GM19452 (cell line): ENCODE measurements around the gene TRIM47.
"Not testable (repeated sequence)": the region's sequence is repeated elsewhere in the genome, so short reads cannot be mapped to it uniquely, and the experiment has no call there.

Source experiments
- ATAC-seq: cut with Tn5 transposase; IDR thresholded peaks from one replicate; pipeline ENCODE4 v1.9.1; 2021; ENCODE audit not compliant: unreplicated experiment

The TRIM47 gene

DNA sequence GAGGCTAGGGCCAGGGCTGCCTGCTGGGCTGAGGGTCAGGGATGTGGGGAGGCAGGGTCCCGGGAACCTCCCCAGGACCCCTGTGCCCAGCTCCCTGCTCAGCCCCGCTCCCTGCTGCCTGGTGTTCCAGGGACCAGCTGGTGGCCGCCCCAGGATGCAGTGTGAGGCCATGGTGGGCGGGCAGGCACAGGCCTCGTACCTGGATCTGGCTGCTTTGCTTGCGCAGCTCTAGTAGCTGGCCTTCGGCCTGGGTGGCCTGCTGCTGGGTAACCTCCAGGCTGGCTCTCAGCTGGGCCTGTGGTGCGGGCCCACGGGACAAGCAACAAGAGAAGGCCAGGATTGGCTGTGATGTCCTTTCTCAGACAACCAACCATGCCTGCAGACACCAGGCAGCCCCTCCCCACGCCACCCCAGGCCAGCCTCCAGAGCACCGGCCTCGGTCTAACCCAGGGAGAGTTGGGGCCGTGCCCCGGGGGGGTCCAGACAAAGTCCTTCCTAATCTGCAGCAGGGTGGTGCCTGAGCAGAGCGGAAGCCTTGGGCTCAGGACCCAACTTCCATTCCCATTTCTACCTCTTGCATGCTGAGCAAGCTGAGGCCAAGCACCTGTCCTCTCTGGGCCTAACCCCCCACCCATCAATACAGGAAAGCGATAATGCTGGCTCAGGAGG is 14.3 kb upstream of the TRIM47 start:
- no peak for ATAC-seq

DNA sequence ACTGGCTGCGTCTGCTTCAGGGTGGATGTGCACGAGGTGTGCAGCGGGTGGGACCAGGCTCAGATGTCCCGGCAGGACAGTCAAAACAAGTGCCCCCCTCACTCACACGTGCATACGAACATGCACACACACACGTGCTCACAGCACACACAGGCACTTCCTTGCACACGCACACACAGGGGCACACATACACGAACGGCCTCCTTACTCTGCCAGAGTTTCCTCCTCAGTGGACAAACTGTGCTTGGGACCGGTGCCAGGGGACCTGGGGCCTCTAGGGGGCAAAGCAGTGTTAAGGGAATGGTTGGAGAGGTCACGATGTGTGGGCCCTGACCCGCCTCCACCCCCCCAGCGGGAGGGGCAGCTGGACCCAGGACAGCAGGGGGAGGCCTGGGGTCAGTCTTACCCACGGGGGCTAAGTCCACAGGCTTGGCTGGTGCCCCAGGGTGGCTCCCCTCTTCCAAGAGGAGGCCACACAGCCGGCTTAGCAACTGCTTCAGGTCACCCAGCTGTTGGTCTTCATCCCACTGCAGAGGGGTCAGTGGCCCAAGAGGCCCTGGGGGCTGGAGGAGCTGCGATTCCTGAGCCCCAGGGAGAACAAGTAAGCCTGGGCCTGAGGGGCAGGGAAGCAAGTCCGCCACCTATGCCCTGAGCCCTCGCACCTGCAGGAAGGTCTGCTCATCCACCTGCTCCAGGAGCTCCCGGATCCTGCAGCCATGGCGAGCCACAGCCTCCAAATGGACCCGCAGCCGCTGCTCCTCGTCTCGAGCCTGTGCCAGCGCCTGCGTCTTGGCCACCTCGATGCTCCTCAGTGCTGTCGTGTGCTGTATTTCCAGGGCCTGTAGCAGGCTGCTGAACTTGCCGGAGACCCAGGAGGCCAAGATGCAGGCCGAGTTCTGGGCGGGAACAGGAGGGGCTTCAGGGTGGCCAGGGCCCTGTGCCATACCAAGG is 13.5 kb upstream of the TRIM47 start:
- ATAC-seq = no peak

DNA sequence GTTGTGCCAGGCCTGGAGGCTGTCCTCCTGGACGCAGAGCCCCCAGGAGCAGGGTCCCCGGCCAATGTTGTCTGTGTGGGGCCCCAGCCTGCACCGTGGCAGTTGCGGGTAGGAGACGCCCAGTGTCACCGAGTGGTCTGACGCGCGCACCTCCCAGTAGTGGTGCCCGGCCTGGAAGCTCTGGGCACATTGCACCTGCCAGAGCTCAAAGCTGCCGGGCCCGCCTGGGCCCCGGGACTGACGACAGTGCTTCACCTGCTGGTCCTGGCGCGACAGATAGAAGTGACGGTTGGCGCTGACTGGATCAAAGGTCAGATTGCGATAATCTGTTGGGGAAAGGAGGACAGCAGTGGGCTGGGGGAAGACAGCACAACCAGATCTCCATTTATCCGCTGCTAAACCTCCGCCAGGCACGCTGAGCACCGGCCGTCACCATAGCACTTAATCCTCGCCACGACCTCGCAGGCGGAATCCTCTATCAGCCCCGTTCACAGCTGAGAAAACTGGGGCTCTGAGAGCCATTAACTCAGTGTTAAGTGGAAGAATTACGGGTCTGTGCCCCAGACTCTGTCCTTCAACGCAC is 12.7 kb upstream of the TRIM47 start:
- ATAC-seq = no peak

DNA sequence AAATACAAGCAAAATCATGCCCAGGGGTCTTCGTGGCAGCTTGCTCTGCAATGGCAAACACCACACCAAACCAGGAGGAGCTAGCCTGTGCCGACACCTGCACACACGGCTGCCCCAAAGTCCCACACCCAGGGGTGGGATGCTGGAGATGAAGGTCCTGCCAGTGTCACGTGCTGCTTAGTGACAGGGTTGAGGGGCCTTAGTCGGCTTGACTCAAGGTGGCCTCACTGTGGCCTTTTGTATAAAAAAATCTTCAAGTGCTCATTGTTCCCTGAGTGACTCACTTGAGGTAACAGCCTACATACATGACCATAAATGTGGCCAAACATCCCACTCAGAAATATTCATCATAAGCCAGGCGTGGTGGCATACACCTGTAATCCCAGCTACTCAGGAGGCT is 11.1 kb upstream of the TRIM47 start:
- ATAC-seq = no peak

DNA sequence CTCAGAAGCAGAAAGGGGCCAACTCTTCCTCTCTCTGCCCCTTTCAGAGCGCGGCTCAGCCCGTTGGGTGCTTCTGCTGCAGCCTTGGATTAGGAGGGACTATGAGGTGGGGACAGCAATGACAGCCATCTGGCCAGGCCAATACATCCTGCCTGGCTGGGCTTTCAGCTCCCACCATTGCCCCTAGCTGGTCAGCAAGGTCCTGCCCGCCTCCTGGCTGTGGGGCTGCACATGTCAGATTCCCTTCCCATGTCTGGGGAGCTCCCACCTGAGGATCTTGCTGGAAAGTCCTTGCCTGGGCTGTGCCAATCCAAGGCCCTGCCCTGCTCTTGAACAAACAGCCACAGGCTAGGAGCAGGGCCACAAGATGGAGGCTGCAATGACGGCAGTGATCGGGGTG is 10.1 kb upstream of the TRIM47 start:
- ATAC-seq = no peak

DNA sequence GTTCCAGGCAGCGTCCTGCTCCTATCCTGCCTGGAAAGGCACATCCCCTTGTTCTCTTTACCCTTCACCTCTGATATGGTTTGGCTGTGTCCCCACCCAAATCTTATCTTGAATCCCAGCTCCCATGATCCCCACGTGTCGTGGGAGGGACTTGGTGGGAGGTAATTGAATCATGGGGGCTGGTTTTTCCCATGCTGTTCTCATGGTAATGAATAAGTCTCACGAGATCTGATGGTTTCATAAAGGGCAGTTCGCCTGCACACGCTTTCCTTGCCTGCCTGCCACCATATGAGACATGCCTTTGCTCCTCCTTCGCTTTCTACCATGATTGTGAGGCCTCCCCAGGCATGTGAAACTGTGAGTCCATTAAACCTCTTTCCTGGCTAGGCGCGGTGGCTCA is 7.5 kb upstream of the TRIM47 start:
- not testable (repeated sequence) for ATAC-seq

DNA sequence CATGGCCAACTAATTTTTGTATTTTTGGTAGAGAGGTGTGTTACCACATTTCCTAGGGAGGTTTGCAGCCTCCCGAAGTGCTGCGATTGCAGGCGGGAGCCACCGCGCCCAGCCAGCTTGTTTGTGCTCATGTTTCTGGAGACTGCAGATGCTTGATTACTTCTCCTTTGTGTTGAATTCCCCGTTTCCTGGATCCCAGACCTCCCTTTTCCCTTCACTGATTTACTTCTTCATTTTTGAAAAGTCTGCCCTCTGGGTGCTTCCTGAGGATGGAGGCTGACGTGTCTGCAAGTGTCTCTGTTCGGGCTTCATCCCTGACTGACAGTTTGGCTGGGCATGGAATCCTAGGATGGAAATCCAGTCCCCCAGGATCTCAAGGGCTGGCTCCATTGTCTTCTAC is 7.0 kb upstream of the TRIM47 start:
- no peak for ATAC-seq

DNA sequence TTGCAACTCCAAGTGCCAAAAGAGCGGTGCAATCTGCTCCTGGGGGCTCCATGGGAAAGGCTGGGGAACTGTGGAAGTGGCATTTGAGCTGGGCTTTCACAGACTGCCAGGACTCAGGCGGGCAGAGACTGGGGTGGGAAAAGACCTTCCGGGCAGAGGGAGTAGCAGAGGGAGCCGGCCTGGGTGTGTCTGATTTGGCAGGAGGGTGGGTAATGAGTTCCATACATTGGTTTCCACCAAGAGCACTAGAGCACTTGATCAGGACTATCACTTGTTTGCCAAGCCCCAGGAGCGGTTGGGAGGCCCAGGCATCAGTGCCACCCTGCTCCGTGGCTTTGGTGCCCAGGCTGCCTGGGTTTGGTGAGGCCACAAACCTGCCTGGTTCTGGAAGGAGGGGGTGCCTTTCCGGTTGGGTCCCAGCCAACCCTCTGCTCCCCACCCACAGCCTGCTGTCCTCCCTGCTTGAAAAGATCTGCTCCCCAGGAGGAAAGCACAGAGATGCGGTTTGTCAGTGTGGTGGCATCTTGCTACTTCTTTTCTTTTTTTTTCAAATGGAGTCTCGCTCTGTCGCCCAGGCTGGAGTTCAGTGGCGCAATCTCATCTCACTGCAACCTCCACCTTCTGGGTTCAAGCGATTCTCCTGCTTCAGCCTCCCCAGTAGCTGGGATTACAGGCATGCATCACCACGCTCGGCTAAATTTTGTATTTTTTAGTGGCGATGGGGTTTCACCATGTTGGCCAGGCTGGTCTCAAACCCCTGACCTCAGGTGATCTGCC is 3.5 kb upstream of the TRIM47 start:
- no peak for ATAC-seq

DNA sequence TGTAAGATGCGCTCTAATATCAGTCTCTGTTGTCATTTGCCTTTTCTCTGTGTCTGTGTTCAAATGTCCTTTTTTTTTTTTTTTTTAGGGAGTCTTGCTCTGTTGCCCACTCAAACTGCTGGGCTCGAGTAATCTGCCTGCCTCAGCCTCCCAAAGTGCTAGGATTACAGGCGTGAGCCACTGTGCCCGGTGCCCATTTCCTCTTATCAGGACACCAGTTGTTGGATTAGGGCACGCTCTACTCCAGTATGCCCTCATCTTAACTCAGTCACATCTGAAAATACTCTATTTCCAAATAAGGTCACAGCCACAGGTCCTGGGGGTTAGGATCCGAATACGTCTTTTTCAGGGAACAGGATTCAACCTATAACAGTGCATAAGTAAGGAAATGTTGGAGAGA is 1.9 kb upstream of the TRIM47 start:
- no peak for ATAC-seq

DNA sequence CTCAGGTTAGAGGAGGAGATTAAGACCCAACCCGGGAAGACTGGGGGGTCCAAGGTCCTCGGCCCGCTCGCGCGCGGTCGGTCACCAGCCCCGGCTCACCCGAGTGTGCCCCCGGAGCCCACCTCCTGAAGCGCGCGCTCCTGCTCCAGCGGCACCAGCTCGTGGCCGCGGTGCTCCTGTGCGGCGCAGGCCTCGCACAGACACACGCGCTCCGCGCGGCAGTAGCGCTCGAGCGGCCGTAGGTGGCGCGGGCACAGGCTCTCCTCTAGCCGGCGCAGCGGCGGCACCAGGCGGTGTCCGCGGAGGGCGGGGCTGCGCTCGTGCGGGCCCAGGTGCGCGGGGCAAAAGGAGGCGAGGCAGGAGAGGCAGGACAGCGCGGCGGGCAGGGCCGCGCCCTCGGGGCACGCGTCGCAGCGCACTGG is 618 bp downstream of the TRIM47 start:
- no peak for ATAC-seq

DNA sequence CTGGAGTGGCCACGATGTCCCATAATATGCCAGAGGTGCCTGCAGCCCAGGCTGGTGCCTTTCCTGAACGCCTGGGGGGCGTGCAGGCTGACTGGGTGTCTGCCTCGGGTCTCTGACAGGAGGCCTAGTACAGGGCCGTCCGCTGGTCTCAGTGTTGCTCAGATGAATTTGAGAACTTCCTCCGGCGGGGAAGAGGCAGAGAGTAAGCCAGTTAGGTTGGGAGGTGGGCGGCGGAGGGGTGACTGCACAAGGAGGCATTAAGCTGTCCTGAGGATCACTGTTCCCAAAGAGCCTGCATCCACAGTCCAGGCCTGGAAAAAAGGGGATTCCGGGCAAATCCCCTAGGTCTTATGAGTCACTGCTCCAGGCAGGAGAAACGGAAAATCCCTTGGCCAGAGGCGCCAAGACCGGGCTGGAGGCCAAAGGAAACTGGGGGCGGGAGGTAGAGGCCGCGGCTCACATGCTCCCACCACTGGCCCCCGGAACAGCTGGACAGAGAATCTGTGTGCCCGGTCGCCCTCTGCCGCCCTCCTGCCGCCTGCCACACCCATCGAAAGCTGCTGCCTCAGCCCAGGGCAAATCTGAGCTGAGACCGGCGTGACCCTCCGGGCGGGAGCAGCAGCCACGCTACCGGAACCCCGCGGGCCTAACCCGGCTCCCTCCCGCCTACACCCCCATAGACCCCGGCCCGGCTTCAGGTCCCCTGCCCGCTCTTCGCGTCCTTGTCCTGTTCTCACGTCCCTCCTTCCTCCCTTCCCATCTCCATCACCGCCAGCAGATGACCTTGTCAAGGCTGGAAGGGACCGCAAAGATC is 1.2 kb downstream of the TRIM47 start:
- no peak for ATAC-seq

DNA sequence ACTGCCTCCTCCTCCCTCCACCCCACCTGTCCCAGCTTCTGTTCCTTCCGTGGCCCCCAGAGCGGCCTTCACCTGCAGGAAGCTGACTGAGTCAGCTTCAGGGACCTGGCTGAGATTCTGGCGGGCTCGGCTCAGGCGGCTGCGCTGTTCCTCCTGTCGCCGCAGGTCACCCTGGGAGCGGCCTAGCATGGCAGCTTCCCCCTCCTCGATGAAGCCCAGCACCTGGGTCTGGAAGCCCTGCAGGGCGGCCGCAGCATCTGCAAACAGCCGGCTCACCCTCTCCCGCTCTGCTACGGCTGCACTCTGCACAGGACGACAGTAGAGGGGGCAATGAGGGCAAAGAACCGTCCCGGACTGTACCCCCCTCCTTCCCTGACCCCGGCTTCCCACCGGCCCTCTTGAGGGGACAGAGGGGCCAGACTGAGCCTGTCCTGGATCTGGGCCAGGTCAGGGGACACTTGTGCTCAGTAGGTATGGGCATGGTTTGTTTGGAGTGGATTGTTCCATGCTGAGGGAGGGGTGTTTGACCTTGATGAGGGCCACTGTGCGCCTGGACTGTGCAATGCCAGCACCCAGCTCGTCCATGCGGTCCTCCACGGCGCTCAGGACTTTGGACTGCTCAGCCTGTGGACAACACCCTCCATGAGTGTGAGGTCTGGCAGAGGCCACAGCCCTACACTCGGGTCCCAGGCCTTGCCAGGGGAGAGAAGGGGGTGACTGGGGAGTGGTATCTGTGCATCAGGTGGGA is 2.0 kb downstream of the TRIM47 start:
- no peak for ATAC-seq

DNA sequence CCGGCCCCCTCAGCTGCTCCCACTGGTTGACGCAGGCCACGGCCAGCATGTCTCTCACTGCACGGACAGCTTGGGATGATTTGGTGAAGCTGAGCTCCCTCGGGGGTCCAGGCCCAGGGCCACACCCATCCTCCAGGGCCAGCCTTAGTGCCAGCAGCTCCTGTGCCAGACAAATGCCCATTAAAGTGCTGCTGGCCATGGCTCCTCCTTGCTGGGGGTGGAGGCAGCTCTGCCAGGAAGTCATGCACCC is 2.5 kb downstream of the TRIM47 start:
- no peak for ATAC-seq

DNA sequence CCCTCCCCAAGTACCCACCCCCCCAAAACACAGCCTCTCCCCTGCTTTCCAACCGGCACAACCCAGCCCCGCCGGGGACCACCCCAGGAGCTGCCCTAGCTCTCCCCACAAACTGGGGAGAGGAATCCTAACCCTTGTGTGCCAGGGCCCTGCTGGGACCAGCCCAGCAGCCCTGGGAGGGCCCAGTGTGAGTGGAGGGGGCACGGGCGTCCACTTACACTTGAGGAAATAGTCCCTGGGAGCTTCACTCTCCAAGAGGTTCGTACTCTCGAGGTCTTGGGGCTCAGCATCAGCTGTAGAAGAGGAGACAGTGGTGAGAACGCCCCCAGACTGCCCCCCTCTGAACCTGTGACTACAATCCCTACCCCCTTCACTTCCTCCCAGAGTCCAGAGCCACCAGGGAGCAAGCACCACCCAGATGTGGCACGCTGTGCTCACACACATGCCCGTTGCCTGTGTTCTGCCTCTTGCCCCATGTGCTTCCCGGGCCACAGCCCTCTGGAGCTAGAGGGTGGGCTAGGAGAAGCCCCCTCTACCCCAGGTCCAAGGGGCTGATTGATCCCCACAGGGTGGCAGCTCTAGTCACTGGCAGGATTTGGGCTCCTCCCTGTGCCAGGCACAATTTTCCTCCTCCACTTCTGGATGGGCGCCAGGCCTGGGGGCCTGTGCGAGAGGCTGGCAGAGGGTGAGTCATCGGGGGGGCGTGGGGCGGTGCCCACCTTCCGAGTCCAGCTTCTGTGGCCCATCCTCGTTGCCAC is 3.0 kb downstream of the TRIM47 start:
- no peak for ATAC-seq

DNA sequence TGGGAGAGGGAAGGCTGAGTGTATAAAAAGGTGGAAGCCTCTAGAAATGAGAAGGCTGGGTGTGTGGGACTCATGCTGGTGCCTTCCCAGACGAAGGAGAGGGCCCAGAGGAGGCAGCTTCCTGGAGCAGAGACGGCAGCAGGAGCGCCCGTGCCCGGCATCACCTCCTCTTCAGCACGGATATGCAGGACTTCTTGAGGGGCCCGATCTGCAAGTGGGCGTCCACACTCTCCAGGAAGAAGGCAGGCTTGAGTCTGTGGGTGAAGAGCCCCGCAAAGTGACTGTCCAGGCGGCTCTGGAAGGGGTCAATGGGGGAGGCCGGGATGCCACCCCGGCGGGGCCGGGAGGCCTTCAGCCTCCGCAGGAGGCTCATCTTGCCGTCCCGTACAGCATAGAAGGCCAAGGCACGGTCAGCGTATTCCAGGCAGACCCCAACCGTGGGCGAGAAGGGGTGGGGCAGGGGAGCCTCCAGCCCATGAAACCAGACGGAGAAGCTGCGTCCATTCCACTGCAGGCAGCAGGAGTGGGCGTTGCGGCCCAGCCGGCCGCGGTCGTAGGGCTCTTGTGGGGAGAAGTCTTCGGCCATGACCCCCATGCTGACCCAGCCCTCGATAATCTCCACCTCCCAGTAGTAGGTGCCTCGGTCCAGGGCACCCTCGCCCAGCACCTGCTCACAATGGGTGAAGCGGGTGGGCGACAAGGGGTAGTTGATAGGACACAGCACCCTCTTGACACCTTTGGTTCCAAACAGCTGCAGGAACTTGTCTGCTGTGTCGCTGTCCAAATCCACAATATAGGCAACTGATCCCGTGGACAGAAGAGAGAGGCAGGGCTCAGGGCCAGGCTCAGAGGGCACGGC is 3.8 kb downstream of the TRIM47 start:
- ATAC-seq = no peak

DNA sequence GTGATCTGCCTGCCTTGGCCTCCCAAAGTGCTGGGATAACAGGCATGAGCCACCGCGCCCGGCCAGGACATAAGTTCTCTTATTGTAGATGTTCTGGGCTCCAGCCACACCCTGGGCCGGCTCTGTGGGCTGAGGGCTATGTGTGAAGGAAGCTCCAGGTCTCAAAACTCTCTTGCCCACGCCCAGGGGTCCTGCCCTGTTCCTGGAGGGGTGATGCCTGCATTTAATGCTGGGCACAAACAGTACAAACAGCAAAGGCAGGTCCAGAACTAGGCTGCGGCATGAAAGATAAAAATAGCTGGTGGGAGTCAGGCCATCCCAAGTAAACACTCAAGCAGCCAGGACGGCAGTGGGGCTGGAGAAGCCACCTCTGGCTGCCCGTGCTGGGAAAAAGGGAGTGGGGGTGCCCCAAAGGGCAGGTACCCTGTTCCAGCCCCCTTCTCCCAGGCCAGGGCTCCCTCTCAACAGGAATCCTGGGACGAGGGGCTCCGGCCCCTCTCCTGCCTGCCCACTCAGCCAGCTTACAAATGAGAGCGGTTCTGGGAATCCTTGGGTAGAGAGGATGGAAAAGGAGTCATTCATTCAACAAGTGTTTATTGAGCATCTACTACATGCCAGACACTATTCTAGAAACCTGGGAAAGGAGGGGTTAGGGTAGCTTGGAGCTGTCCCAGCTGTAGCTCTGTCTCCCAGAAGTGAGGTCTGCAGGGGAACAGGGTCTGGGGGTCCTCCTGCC is 4.6 kb downstream of the TRIM47 start:
- no peak for ATAC-seq

DNA sequence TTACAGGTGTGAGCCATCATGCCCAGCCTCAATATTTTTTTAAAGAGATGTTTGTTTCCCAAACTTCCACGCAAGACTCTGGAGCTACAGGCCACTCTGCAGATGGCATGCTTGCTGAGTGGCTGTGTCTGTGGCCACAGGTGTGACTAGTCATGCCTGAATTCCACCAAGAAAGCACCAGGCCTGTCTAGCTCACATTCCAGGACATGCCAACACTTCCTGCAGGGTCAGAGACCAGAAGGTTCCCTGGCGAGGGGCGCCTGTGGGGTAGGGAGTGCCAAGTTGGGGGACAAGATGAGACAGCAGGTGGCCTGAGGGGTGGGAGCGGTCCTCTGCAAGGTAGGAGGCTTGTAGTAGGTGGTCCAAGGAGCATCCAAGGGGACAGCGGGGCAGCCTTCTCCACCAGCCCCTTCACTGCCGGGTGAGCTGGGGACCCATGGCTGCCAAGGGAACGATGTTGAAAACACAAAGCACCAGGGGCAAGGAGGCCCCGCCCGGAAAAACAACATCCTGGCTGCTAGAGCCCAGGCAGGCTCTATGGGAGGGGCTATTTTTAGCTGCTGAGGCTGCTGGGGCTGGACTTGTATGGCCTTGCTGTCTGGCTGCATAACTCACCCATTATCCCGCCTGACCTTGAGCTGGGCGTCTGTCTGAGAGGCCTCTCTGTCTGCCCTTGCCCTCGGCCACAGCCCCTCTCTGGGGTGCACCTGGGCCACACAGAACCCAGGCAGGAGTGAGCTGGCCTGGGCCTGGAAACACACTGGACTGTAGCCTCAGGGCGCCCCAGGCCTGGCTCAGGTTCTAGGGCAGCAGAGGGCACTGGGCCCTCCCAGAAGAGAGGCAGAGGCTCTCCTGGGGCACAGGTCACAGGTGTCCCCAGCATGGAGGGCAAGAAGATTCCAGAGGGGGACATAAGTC is 5.7 kb downstream of the TRIM47 start:
- no peak for ATAC-seq
